GM12878 (cell line): ENCODE data around the gene SKA3. TPM values are rescaled to one million over a fixed set of nuclear protein-coding genes. Genes with fewer than 3 reads are reported as not detected.

ENCODE experiments used
- ATAC-seq: fragments of 200-7000 bp; cut with Tn5 transposase; 3 replicates; pipeline ENCODE4 v1.9.1; 2020; ENCODE audit warnings: mild to moderate bottlenecking, moderate library complexity
- BruUV-seq: library from RNA; stranded (reverse); fragments of 400-500 nt; replicated peaks from 2 replicates; lab custom pipeline; 2021; lab: Mats Ljungman, UMichigan
- CTCF ChIA-PET: fragments of 300-600 bp; sonication (Branson Sonifier 250); formaldehyde crosslinking; extraction: SDS; loops from one replicate; lab custom pipeline; 2021; ENCODE audit warnings: inconsistent platforms; lab: Yijun Ruan, JAX
- POLR2A ChIA-PET: fragments of 350-600 bp; formaldehyde crosslinking; extraction: SDS; loops from one replicate; lab custom pipeline; 2021; ENCODE audit warnings: inconsistent platforms; lab: Charles Lee
- RAD21 ChIA-PET: fragments of 300-600 bp; sonication (Branson Sonifier 250); formaldehyde crosslinking; loops from one replicate; lab custom pipeline; 2023; ENCODE audit warnings: antibody characterized with exemption; ENCODE audit not compliant: unreplicated experiment; lab: Charles Lee
- SMC1A ChIA-PET: fragments of 300-600 bp; sonication (Branson Sonifier 250); formaldehyde crosslinking; loops from one replicate; lab custom pipeline; 2023; ENCODE audit not compliant: unreplicated experiment, uncharacterized antibody; lab: Charles Lee
- DNase-seq: peaks from one replicate; pipeline ENCODE4 v3.0.0-alpha.2; 2011; ENCODE audit warnings: low read depth, low spot score
- FAIRE-seq: peaks from 3 replicates; lab custom pipeline; 2011; peaks lifted over from hg19 to GRCh38; lab: Jason Lieb, UNC
- H2AFZ ChIP-seq: 2 replicates; pipeline ENCODE4 v1.6.0; 2011; ENCODE audit warnings: low read depth, low read length, control low read depth; ENCODE audit not compliant: control insufficient read depth
- H3K27ac ChIP-seq: 2 replicates; pipeline ENCODE4 v1.5.1; 2011; ENCODE audit warnings: control low read depth; ENCODE audit not compliant: control insufficient read depth, insufficient read depth
- H3K27me3 ChIP-seq, 2 experiments: replicated peaks in 1 of 2; 2 replicates each; pipeline versions ENCODE4 v1.6.0 to v1.6.1; 2011; ENCODE audit warnings: low read length in 1 of 2; ENCODE audit not compliant: control insufficient read depth in 2 of 2, insufficient read depth in 2 of 2
- H3K36me3 ChIP-seq, 2 experiments: 2 replicates each; pipeline ENCODE4 v1.5.1; 2011; ENCODE audit warnings: low read length in 1 of 2; ENCODE audit not compliant: control insufficient read depth in 2 of 2, insufficient read depth in 2 of 2
- H3K4me1 ChIP-seq: 2 replicates; pipeline ENCODE4 v1.6.1; 2011; ENCODE audit warnings: mild to moderate bottlenecking, low read length, moderate library complexity, mixed read lengths; ENCODE audit not compliant: control insufficient read depth, insufficient read depth
- H3K4me2 ChIP-seq: 2 replicates; pipeline ENCODE4 v1.6.0; 2011; ENCODE audit warnings: control low read depth; ENCODE audit not compliant: control insufficient read depth, insufficient read depth
- H3K4me3 ChIP-seq: fragments of 200-600 bp; sonication (generic); 2 replicates; pipeline ENCODE4 v1.5.1; 2016
- H3K79me2 ChIP-seq: 2 replicates; pipeline ENCODE4 v1.6.0; 2011; ENCODE audit warnings: low read length; ENCODE audit not compliant: control insufficient read depth, insufficient read depth
- H3K9ac ChIP-seq: 2 replicates; pipeline ENCODE4 v1.8.0; 2011; ENCODE audit warnings: low read length, control low read depth, mixed read lengths; ENCODE audit not compliant: control insufficient read depth, insufficient read depth
- H3K9me3 ChIP-seq: replicated peaks from 3 replicates; pipeline ENCODE4 v1.5.1; 2011; ENCODE audit warnings: mild to moderate bottlenecking, low read length; ENCODE audit not compliant: control insufficient read depth, insufficient read depth
- H4K20me1 ChIP-seq: 2 replicates; pipeline ENCODE4 v1.6.0; 2011; ENCODE audit not compliant: control insufficient read depth, insufficient read depth
- ATF2 ChIP-seq: IDR thresholded peaks from 2 replicates; pipeline ENCODE4 v1.6.1; 2012; ENCODE audit warnings: low read length, inconsistent platforms
- BMI1 ChIP-seq: fragments of 450-650 bp; IDR thresholded peaks from 2 replicates; pipeline ENCODE4 v1.6.1; 2016; ENCODE audit warnings: mild to moderate bottlenecking, moderate library complexity, borderline replicate concordance
- CEBPB ChIP-seq, 2 experiments: fragments of 150-350 bp in 1 of 2; IDR thresholded peaks; 2 replicates each; pipeline ENCODE4 v1.6.1; 2012 to 2014; ENCODE audit warnings: low read depth in 2 of 2, low read length in 2 of 2, borderline replicate concordance in 1 of 2, inconsistent platforms in 1 of 2
- CHD2 ChIP-seq: IDR thresholded peaks from 2 replicates; pipeline ENCODE4 v1.6.1; 2011; ENCODE audit warnings: low read depth, low read length, improper control_type of control experiment, borderline replicate concordance
- HDAC6 ChIP-seq: fragments of 200-600 bp; sonication (generic); IDR thresholded peaks from one replicate; pipeline ENCODE4 v1.8.0; 2017; ENCODE audit warnings: antibody characterized with exemption; ENCODE audit not compliant: unreplicated experiment
- POLR2A ChIP-seq: IDR thresholded peaks from 2 replicates; pipeline ENCODE4 v1.6.1; 2011; ENCODE audit warnings: low read depth, mild to moderate bottlenecking, low read length
- RBBP5 ChIP-seq: fragments of 200-600 bp; sonication (generic); conservative IDR thresholded peaks from 2 replicates; pipeline ENCODE4 v1.6.1; 2016
- SREBF1 ChIP-seq: IDR thresholded peaks from 2 replicates; pipeline ENCODE4 v1.6.1; 2012; ENCODE audit warnings: mild to moderate bottlenecking, low read length
- STAT3 ChIP-seq: IDR thresholded peaks from 2 replicates; pipeline ENCODE4 v1.6.1; 2011; ENCODE audit warnings: low read depth, low read length, improper control_type of control experiment
- SUZ12 ChIP-seq: fragments of 200-600 bp; sonication (generic); IDR thresholded peaks from one replicate; pipeline ENCODE4 v1.6.1; 2018; ENCODE audit warnings: antibody characterized with exemption, mild to moderate bottlenecking; ENCODE audit not compliant: unreplicated experiment
- ZBTB4 ChIP-seq: fragments of 450-650 bp; formaldehyde crosslinking; IDR thresholded peaks from 2 replicates; pipeline ENCODE4 v1.4.0; 2022; ENCODE audit warnings: mild to moderate bottlenecking, moderate library complexity
- ZNF384 ChIP-seq: IDR thresholded peaks from 2 replicates; pipeline ENCODE4 v1.6.1; 2012; ENCODE audit warnings: low read depth, mild to moderate bottlenecking, low read length, improper control_type of control experiment, borderline replicate concordance
- ZNF687 ChIP-seq: fragments of 450-650 bp; IDR thresholded peaks from 2 replicates; pipeline ENCODE4 v1.6.1; 2017; ENCODE audit warnings: mild to moderate bottlenecking, moderate library complexity
- WGBS: methylation state at CpG from one replicate; pipeline ENCODE4 v1.1.6; 2016; ENCODE audit warnings: low lambda C conversion rate; ENCODE audit not compliant: insufficient replicate concordance, insufficient coverage; ENCODE audit errors: missing lambda C conversion rate; 5-methylcytosine and 5-hydroxymethylcytosine counted together
- in situ Hi-C: fragments of 300-500 bp; cut with MboI; formaldehyde crosslinking; loops from 9 replicates; pipeline ENCODE4 v1.14.3; 2018; ENCODE audit warnings: mixed read lengths
- intact Hi-C: fragments of 100-400 bp; cut with micrococcal nuclease; formaldehyde crosslinking; loops from one replicate; pipeline ENCODE4 v1.14.2; 2022; ENCODE audit not compliant: unreplicated experiment
- polyA plus RNA-seq, 11 experiments: library from polyadenylated mRNA; depleted of rRNA in 4 of 11; unstranded in 6 of 11; stranded (reverse) in 5 of 11; fragments of >200 nt; fragmentation: Nextera tagmentation in 4 of 11; fragmentation: Illumina TruSeq in 1 of 11; extraction: Ambion mirVana in 4 of 11; extraction: Trizol in 1 of 11; gene quantifications; 1 replicate in 1 of 11; 2 replicates in 10 of 11; pipeline versions ENCODE4 v1.2.1 to v1.2.3, GENCODE V29; 2011 to 2016; ENCODE audit warnings: inconsistent platforms in 2 of 11, missing spikeins in 2 of 11, low read depth in 1 of 11
- total RNA-seq, 4 experiments: library from RNA; depleted of rRNA in 3 of 4; stranded (reverse); fragments of >200 nt in 3 of 4; fragmentation: Illumina TruSeq in 1 of 4; extraction: Trizol in 1 of 4; gene quantifications; 2 replicates each; pipeline versions ENCODE4 v1.2.1 to v1.2.3, GENCODE V29; 2013 to 2021

The SKA3 gene
- total and polyA plus RNA-seq, 10 of the 15 experiments (the other 5 are each of a cell fraction or from before 2014, with no cell fraction given): 13.5 to 69.7 (median 26.3) TPM

GRCh38 chr13:21137696-21138095 lies 38.7 kb downstream of the SKA3 start:
- no peaks in the 10 kb centered on the region for H3K27me3 ChIP-seq
- in situ Hi-C loops: no loop called here
- no peak for DNase-seq
- no TSS peak for BruUV-seq
- POLR2A ChIA-PET: no interaction called here
- no peak overlapping the region for H2AFZ ChIP-seq
- WGBS: 68% methylated on average over 5 of the region's 5 CpGs
- ATAC-seq: no peak
- RAD21 ChIA-PET: no interaction called here
- no peaks in the 10 kb centered on the region for H3K9me3 ChIP-seq
- H3K36me3 ChIP-seq: peaks cover 0 to 3% of the 10 kb centered on the region in 2 experiments; a peak in 1 of 4 replicates
- H3K4me1 ChIP-seq: no peaks in the 10 kb centered on the region; the same call in 1 of the 2 replicates
- FAIRE-seq: no peak
- intact Hi-C loops: no loop called here
- H4K20me1 ChIP-seq: no peaks in the 10 kb centered on the region
- SMC1A ChIA-PET: interaction anchor here (1.3 kb wide), 1 partner anchor 39 kb away, joined by 4 read pairs; the partner anchor contains the start of gene MRPL57
- no peak overlapping the region for H3K9ac ChIP-seq
- CTCF ChIA-PET: no interaction called here
- no peak overlapping the region for H3K27ac ChIP-seq
- H3K4me3 ChIP-seq: no peak overlapping the region
- peaks cover 23% of the 10 kb centered on the region for H3K79me2 ChIP-seq
- no peak overlapping the region for H3K4me2 ChIP-seq
- TF ChIP-seq STAT3 (no peak), ZBTB4 (no peak), SUZ12 (no peak), HDAC6 (no peak), CHD2 (no peak), ZNF384 (no peak), ZNF687 (no peak), RBBP5 (no peak), CEBPB (IDR thresholded peaks at IDR 0.05; ENCODE audit: borderline replicate concordance in 1 of 2, low read depth in 2 of 2, low read length in 2 of 2) (no peak), SREBF1 (no peak), BMI1 (no peak), POLR2A (no peak), ATF2 (no peak)
